ENCODE measurements around the gene KLHL3. TPM values are rescaled to one million over a fixed set of nuclear protein-coding genes. Genes with fewer than 3 reads are reported as not detected.

Gene KLHL3
- total and polyA plus RNA-seq, 4 donors: 0.91 to 8.8 (median 3.7) TPM

- TF ChIP-seq YY1 (IDR thresholded peaks at IDR 0.05) (no peak), JUND (IDR thresholded peaks at IDR 0.05) (no peak), ATF3 (IDR thresholded peaks at IDR 0.05) (no peak)
Measured at GRCh38 chr5:137708796-137709559, 26.9 kb downstream of the KLHL3 start (continued).

- Histone ChIP-seq H3K9ac (ENCODE audit: low read depth in 1 of 2, low read length in 2 of 2) (no peak overlapping the region), H3K4me1 (ENCODE audit: control insufficient read depth in 4 of 4, insufficient read depth in 4 of 4, low read length in 3 of 4) (peaks cover 0 to 6% (median 0%) of the 10 kb centered on the region in 4 donors), H3K4me3 (ENCODE audit: low read depth in 1 of 3, low read length in 3 of 3) (no peak overlapping the region), H3K9me3 (ENCODE audit: control insufficient read depth in 4 of 4, low read length in 3 of 4) (peaks cover 0 to 2% (median 0%) of the 10 kb centered on the region in 4 donors), H3K27me3 (ENCODE audit: control insufficient read depth in 4 of 4, insufficient read depth in 4 of 4, low read length in 3 of 4) (no peaks in the 10 kb centered on the region), H3K27ac (ENCODE audit: low read depth in 1 of 2, low read length in 2 of 2) (no peak overlapping the region), H3K36me3 (ENCODE audit: control insufficient read depth in 4 of 4, insufficient read depth in 3 of 4, low read depth in 1 of 4, low read length in 3 of 4) (no peaks in the 10 kb centered on the region)
- WGBS: 96% methylated on average over 1 of the region's 1 CpG
- no peak for TF ChIP-seq HNF4G (IDR thresholded peaks at IDR 0.05)
- no peak for TF ChIP-seq TAF1 (conservative IDR thresholded peaks at IDR 0.05)
- no peak for TF ChIP-seq JUND (IDR thresholded peaks at IDR 0.05)
- TF ChIP-seq RXRA (IDR thresholded peaks at IDR 0.05): no peak
- TF ChIP-seq ATF3 (IDR thresholded peaks at IDR 0.05): no peak
- TF ChIP-seq FOXA2 (IDR thresholded peaks at IDR 0.05): no peak
- no peak for TF ChIP-seq RAD21 (IDR thresholded peaks at IDR 0.05)
- TF ChIP-seq EGR1 (IDR thresholded peaks at IDR 0.05; ENCODE audit: low read depth in 2 of 2): no peak
- no peak for DNase-seq (ENCODE audit: low spot score)
Measured at GRCh38 chr5:137708062-137708461, 27.8 kb downstream of the KLHL3 start.

GRCh38 chr5:137706841-137707240 is 29.0 kb downstream of the KLHL3 start:
- no peak overlapping the region for H3K27ac ChIP-seq (ENCODE audit: low read depth in 1 of 2, low read length in 2 of 2)
- 81% methylated on average over 2 of the region's 2 CpGs for WGBS
- TF ChIP-seq SP1 (IDR thresholded peaks at IDR 0.05) (no peak), JUND (IDR thresholded peaks at IDR 0.05) (no peak), CTCF (IDR thresholded peaks at IDR 0.05; ENCODE audit: low read depth, low read length, missing input control) (no peak), RXRA (IDR thresholded peaks at IDR 0.05) (no peak), EGR1 (IDR thresholded peaks at IDR 0.05; ENCODE audit: low read depth in 2 of 2) (no peak), HNF4G (IDR thresholded peaks at IDR 0.05) (no peak), FOXA2 (IDR thresholded peaks at IDR 0.05) (no peak)
- no peak for DNase-seq (ENCODE audit: low spot score)
- H3K4me1 ChIP-seq (ENCODE audit: control insufficient read depth in 4 of 4, insufficient read depth in 4 of 4, low read length in 3 of 4): peaks cover 0 to 2% (median 0%) of the 10 kb centered on the region in 4 donors
- H3K4me3 ChIP-seq (ENCODE audit: low read depth in 1 of 3, low read length in 3 of 3): no peak overlapping the region
- H3K9me3 ChIP-seq (ENCODE audit: control insufficient read depth in 4 of 4, low read length in 3 of 4): no peaks in the 10 kb centered on the region
- no peaks in the 10 kb centered on the region for H3K27me3 ChIP-seq (ENCODE audit: control insufficient read depth in 4 of 4, insufficient read depth in 4 of 4, low read length in 3 of 4)
- H3K9ac ChIP-seq (ENCODE audit: low read depth in 1 of 2, low read length in 2 of 2): no peak overlapping the region
- H3K36me3 ChIP-seq (ENCODE audit: control insufficient read depth in 4 of 4, insufficient read depth in 3 of 4, low read depth in 1 of 4, low read length in 3 of 4): no peaks in the 10 kb centered on the region

GRCh38 chr5:137705106-137705505 is 30.8 kb downstream of the KLHL3 start:
- Histone ChIP-seq H3K27ac (ENCODE audit: low read depth in 1 of 2, low read length in 2 of 2) (no peak overlapping the region), H3K9ac (ENCODE audit: low read depth in 1 of 2, low read length in 2 of 2) (no peak overlapping the region), H3K36me3 (ENCODE audit: control insufficient read depth in 4 of 4, insufficient read depth in 3 of 4, low read depth in 1 of 4, low read length in 3 of 4) (no peaks in the 10 kb centered on the region), H3K9me3 (ENCODE audit: control insufficient read depth in 4 of 4, low read length in 3 of 4) (no peaks in the 10 kb centered on the region), H3K4me1 (ENCODE audit: control insufficient read depth in 4 of 4, insufficient read depth in 4 of 4, low read length in 3 of 4) (peaks cover 0 to 2% (median 0%) of the 10 kb centered on the region in 4 donors), H3K4me3 (ENCODE audit: low read depth in 1 of 3, low read length in 3 of 3) (no peak overlapping the region), H3K27me3 (ENCODE audit: control insufficient read depth in 4 of 4, insufficient read depth in 4 of 4, low read length in 3 of 4) (no peaks in the 10 kb centered on the region)
- TF ChIP-seq RAD21 (IDR thresholded peaks at IDR 0.05) (no peak), ZBTB33 (IDR thresholded peaks at IDR 0.05) (no peak), TAF1 (conservative IDR thresholded peaks at IDR 0.05) (no peak), REST (IDR thresholded peaks at IDR 0.05) (no peak), HNF4A (conservative IDR thresholded peaks at IDR 0.05) (no peak), NR2F2 (IDR thresholded peaks at IDR 0.05) (no peak), JUND (IDR thresholded peaks at IDR 0.05) (no peak), FOXA1 (IDR thresholded peaks at IDR 0.05) (no peak), EGR1 (IDR thresholded peaks at IDR 0.05; ENCODE audit: low read depth in 2 of 2) (no peak)
- no peak for DNase-seq (ENCODE audit: low spot score)

Measured in liver (tissue), 9 donors.